ENCODE results near the gene DTX3. TPM values are rescaled to one million over a fixed set of nuclear protein-coding genes. Genes with fewer than 3 reads are reported as not detected.
"Not testable (repeated sequence)": the region's sequence is repeated elsewhere in the genome, so short reads cannot be mapped to it uniquely, and the experiment has no call there.

The DTX3 gene
- total RNA-seq, 1 donor from 2014 or later: 26.0 TPM

- Histone ChIP-seq H3K9me3 (no peaks in the 10 kb centered on the region), H3K27ac (no peak overlapping the region), H3K36me3 (no peaks in the 10 kb centered on the region), H3K4me3 (no peak overlapping the region), H3K27me3 (peaks cover 30% of the 10 kb centered on the region), H3K4me1 (peaks cover 6% of the 10 kb centered on the region)
- DNase-seq: no peak
- TF ChIP-seq, protein P1, sequence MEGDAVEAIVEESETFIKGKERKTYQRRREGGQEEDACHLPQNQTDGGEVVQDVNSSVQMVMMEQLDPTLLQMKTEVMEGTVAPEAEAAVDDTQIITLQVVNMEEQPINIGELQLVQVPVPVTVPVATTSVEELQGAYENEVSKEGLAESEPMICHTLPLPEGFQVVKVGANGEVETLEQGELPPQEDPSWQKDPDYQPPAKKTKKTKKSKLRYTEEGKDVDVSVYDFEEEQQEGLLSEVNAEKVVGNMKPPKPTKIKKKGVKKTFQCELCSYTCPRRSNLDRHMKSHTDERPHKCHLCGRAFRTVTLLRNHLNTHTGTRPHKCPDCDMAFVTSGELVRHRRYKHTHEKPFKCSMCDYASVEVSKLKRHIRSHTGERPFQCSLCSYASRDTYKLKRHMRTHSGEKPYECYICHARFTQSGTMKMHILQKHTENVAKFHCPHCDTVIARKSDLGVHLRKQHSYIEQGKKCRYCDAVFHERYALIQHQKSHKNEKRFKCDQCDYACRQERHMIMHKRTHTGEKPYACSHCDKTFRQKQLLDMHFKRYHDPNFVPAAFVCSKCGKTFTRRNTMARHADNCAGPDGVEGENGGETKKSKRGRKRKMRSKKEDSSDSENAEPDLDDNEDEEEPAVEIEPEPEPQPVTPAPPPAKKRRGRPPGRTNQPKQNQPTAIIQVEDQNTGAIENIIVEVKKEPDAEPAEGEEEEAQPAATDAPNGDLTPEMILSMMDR (IDR thresholded peaks at IDR 0.05): no peak
- intact Hi-C loops (cut with DNase I): no loop called here
- ATAC-seq: no peak
Measured at GRCh38 chr12:57614178-57614947, 9.7 kb downstream of the DTX3 start.

GRCh38 chr12:57614948-57615500 lies 10.4 kb downstream of the DTX3 start:
- no peaks in the 10 kb centered on the region for H3K36me3 ChIP-seq
- intact Hi-C loops (cut with DNase I): no loop called here
- no peak for DNase-seq
- ATAC-seq: no peak
- H3K9me3 ChIP-seq: no peaks in the 10 kb centered on the region
- peaks cover 9% of the 10 kb centered on the region for H3K4me1 ChIP-seq
- H3K27me3 ChIP-seq: peaks cover 37% of the 10 kb centered on the region
- no peak overlapping the region for H3K4me3 ChIP-seq
- TF ChIP-seq, protein P1 (IDR thresholded peaks at IDR 0.05): no peak
- no peak overlapping the region for H3K27ac ChIP-seq

DNA sequence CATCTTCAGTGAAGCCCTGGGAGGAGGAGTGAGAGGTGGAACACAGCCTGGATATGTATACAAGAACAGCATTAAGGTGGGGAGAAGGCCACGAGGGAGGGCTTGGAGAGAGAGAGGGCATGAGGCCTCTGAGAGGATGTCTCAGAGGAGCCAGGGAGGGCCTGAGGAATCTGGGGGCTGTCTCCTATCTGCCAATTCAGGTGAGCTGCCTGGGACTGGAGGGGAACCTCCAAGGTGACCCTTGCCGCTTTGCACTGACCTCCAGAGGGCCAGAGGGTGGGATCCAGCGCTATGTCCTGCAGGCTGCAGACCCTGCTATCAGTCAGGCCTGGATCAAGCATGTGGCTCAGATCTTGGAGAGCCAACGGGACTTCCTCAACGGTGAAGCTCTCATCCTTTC lies 11.0 kb downstream of the DTX3 start:
- Histone ChIP-seq H3K36me3 (no peaks in the 10 kb centered on the region), H3K4me1 (peaks cover 9% of the 10 kb centered on the region), H3K9me3 (no peaks in the 10 kb centered on the region), H3K4me3 (no peak overlapping the region), H3K27ac (no peak overlapping the region), H3K27me3 (peaks cover 43% of the 10 kb centered on the region)
- no peak for DNase-seq
- ATAC-seq: no peak
- intact Hi-C loops (cut with DNase I): no loop called here
- TF ChIP-seq, protein P1 (IDR thresholded peaks at IDR 0.05): no peak

GRCh38 chr12:57616383-57617101 lies 11.9 kb downstream of the DTX3 start:
- intact Hi-C loops (cut with DNase I): no loop called here
- Histone ChIP-seq H3K4me1 (peaks cover 13% of the 10 kb centered on the region), H3K4me3 (no peak overlapping the region), H3K27ac (no peak overlapping the region), H3K36me3 (no peaks in the 10 kb centered on the region), H3K27me3 (peaks cover 50% of the 10 kb centered on the region), H3K9me3 (no peaks in the 10 kb centered on the region)
- DNase-seq: no peak
- TF ChIP-seq, protein P1 (IDR thresholded peaks at IDR 0.05): no peak
- ATAC-seq: no peak

GRCh38 chr12:57617942-57618341 lies 13.3 kb downstream of the DTX3 start:
- intact Hi-C loops (cut with DNase I): no loop called here
- DNase-seq: no peak
- H3K4me1 ChIP-seq: peaks cover 19% of the 10 kb centered on the region
- H3K9me3 ChIP-seq: no peaks in the 10 kb centered on the region
- H3K27me3 ChIP-seq: peaks cover 49% of the 10 kb centered on the region
- H3K4me3 ChIP-seq: no peak overlapping the region
- H3K27ac ChIP-seq: no peak overlapping the region
- H3K36me3 ChIP-seq: no peaks in the 10 kb centered on the region
- no peak for ATAC-seq
- TF ChIP-seq, protein P1 (IDR thresholded peaks at IDR 0.05): no peak

- ATAC-seq; intact Hi-C loops (cut with DNase I); H3K9me3 ChIP-seq; H3K4me3 ChIP-seq; H3K27ac ChIP-seq; H3K36me3 ChIP-seq; DNase-seq: not testable (repeated sequence)
- peaks cover 19% of the 10 kb centered on the region for H3K4me1 ChIP-seq
- H3K27me3 ChIP-seq: peaks cover 53% of the 10 kb centered on the region
Measured at GRCh38 chr12:57618431-57618830, 13.8 kb downstream of the DTX3 start.

Data from upper lobe of right lung (tissue), 1 donor.